Astrocyte (in vitro differentiated cells and primary cell): Measurements from ENCODE around the gene CLASRP. TPM values are rescaled to one million over a fixed set of nuclear protein-coding genes. Genes with fewer than 3 reads are reported as not detected.

Experiments used
- DNase-seq: peaks from one replicate; pipeline ENCODE4 v3.0.0-alpha.2; 2010; ENCODE audit warnings: low read depth
- FAIRE-seq: peaks from 2 replicates; lab custom pipeline; 2011; peaks lifted over from hg19 to GRCh38; lab: Jason Lieb, UNC
- H2AFZ ChIP-seq: 2 replicates; pipeline ENCODE4 v1.6.0; 2012; ENCODE audit warnings: low read depth, low read length, inconsistent platforms
- H3K27ac ChIP-seq: 2 replicates; pipeline ENCODE4 v1.5.1; 2011; ENCODE audit warnings: low read depth, low read length, inconsistent platforms
- H3K27me3 ChIP-seq: 2 replicates; pipeline ENCODE4 v1.6.0; 2011; ENCODE audit warnings: low read length, inconsistent platforms; ENCODE audit not compliant: insufficient read depth
- H3K36me3 ChIP-seq: 2 replicates; pipeline ENCODE4 v1.5.1; 2011; ENCODE audit warnings: low read length, inconsistent platforms; ENCODE audit not compliant: insufficient read depth
- H3K4me1 ChIP-seq: 2 replicates; pipeline ENCODE4 v1.5.1; 2011; ENCODE audit warnings: low read length, inconsistent platforms; ENCODE audit not compliant: insufficient read depth
- H3K4me2 ChIP-seq: 2 replicates; pipeline ENCODE4 v1.6.0; 2012; ENCODE audit warnings: low read length, inconsistent platforms
- H3K4me3 ChIP-seq: 2 replicates; pipeline ENCODE4 v1.5.1; 2011; ENCODE audit warnings: low read depth, mild to moderate bottlenecking, low read length, inconsistent platforms; ENCODE audit not compliant: insufficient read depth
- H3K79me2 ChIP-seq: 2 replicates; pipeline ENCODE4 v1.6.0; 2012; ENCODE audit warnings: mild to moderate bottlenecking, low read length, inconsistent platforms; ENCODE audit not compliant: insufficient read depth
- H3K9ac ChIP-seq: 2 replicates; pipeline ENCODE4 v1.6.0; 2012; ENCODE audit warnings: mild to moderate bottlenecking, low read length, inconsistent platforms
- H3K9me3 ChIP-seq: 2 replicates; pipeline ENCODE4 v1.5.1; 2012; ENCODE audit warnings: low read depth, mild to moderate bottlenecking, low read length, inconsistent platforms; ENCODE audit not compliant: insufficient read depth
- H4K20me1 ChIP-seq: 2 replicates; pipeline ENCODE4 v1.6.0; 2012; ENCODE audit warnings: low read length, inconsistent platforms; ENCODE audit not compliant: insufficient read depth
- H3K27ac Mint-ChIP-seq: one replicate; pipeline ENCODE4 v1.8.0; 2021; ENCODE audit warnings: mild to moderate bottlenecking, mixed read lengths; ENCODE audit not compliant: unreplicated experiment
- H3K27me3 Mint-ChIP-seq: one replicate; pipeline ENCODE4 v1.8.0; 2021; ENCODE audit warnings: low read depth, mixed read lengths; ENCODE audit not compliant: unreplicated experiment
- H3K36me3 Mint-ChIP-seq: one replicate; pipeline ENCODE4 v1.8.0; 2021; ENCODE audit warnings: low read depth, mixed read lengths; ENCODE audit not compliant: unreplicated experiment
- H3K4me1 Mint-ChIP-seq: one replicate; pipeline ENCODE4 v1.8.0; 2021; ENCODE audit warnings: low read depth, mixed read lengths; ENCODE audit not compliant: unreplicated experiment
- H3K4me3 Mint-ChIP-seq: one replicate; pipeline ENCODE4 v1.8.0; 2021; ENCODE audit warnings: mild to moderate bottlenecking, moderate library complexity, mixed read lengths; ENCODE audit not compliant: unreplicated experiment
- H3K9me3 Mint-ChIP-seq: one replicate; pipeline ENCODE4 v1.8.0; 2021; ENCODE audit warnings: mild to moderate bottlenecking, mixed read lengths; ENCODE audit not compliant: unreplicated experiment
- EZH2 ChIP-seq: IDR thresholded peaks from 2 replicates; pipeline ENCODE4 v1.6.1; 2012; ENCODE audit warnings: mild to moderate bottlenecking, low read length, inconsistent platforms; ENCODE audit not compliant: insufficient read depth
- total RNA-seq: library from RNA; stranded (reverse); gene quantifications from 2 replicates; pipeline ENCODE4 v1.2.1, GENCODE V29; 2021
- TF ChIP-seq, protein P1 (sequence below): IDR thresholded peaks from 2 replicates; pipeline ENCODE4 v1.5.1; 2011; ENCODE audit warnings: low read depth, mild to moderate bottlenecking, inconsistent platforms, low read length, moderate library complexity; ENCODE audit not compliant: insufficient read depth

The CLASRP gene
- total RNA-seq, 1 donor from 2014 or later: 45.5 TPM

GRCh38 chr19:45051929-45052579 lies 13.2 kb downstream of the CLASRP start:
- Mint-ChIP-seq H3K36me3 (peaks cover 21% of the 10 kb centered on the region), H3K4me1 (peaks cover 12% of the 10 kb centered on the region), H3K9me3 (no peaks in the 10 kb centered on the region), H3K27me3 (no peaks in the 10 kb centered on the region), H3K4me3 (no peak overlapping the region), H3K27ac (no peak overlapping the region)
- Histone ChIP-seq H3K27ac (no peak overlapping the region), H4K20me1 (peaks cover 89% of the 10 kb centered on the region), H2AFZ (no peak overlapping the region), H3K4me3 (no peak overlapping the region), H3K36me3 (peaks cover 14% of the 10 kb centered on the region), H3K4me2 (no peak overlapping the region), H3K4me1 (no peaks in the 10 kb centered on the region), H3K9ac (no peak overlapping the region), H3K79me2 (peaks cover 64% of the 10 kb centered on the region), H3K27me3 (no peaks in the 10 kb centered on the region), H3K9me3 (no peaks in the 10 kb centered on the region)
- FAIRE-seq (no peak), DNase-seq (no peak)
- TF ChIP-seq EZH2: no peak
- TF ChIP-seq, protein P1, sequence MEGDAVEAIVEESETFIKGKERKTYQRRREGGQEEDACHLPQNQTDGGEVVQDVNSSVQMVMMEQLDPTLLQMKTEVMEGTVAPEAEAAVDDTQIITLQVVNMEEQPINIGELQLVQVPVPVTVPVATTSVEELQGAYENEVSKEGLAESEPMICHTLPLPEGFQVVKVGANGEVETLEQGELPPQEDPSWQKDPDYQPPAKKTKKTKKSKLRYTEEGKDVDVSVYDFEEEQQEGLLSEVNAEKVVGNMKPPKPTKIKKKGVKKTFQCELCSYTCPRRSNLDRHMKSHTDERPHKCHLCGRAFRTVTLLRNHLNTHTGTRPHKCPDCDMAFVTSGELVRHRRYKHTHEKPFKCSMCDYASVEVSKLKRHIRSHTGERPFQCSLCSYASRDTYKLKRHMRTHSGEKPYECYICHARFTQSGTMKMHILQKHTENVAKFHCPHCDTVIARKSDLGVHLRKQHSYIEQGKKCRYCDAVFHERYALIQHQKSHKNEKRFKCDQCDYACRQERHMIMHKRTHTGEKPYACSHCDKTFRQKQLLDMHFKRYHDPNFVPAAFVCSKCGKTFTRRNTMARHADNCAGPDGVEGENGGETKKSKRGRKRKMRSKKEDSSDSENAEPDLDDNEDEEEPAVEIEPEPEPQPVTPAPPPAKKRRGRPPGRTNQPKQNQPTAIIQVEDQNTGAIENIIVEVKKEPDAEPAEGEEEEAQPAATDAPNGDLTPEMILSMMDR: no peak

DNA sequence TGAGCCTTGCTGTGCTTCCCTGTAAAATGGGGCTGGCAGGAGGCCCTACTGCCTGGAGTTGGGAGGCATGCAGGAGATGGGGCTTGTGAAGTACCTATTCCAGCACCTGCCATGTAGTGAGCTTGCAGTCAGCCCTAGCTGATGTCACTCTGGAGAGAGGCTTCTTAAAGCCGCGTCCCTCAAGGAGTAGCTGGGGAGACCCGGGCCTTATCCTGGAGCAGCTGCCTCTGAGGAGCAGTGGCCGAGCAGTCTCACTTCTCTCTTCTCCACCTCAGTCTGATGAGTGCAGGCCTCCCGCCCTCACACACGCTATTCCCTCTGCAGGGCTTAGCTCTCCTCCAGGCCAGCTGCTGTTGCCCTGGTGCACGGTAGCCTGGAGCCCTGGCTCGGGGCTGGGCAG lies 18.0 kb downstream of the CLASRP start:
- H3K9me3 ChIP-seq: no peaks in the 10 kb centered on the region
- H2AFZ ChIP-seq: no peak overlapping the region
- H3K4me3 Mint-ChIP-seq: no peak overlapping the region
- peaks cover 31% of the 10 kb centered on the region for H3K36me3 ChIP-seq
- peaks cover 19% of the 10 kb centered on the region for H3K79me2 ChIP-seq
- no peak overlapping the region for H3K27ac ChIP-seq
- no peak for TF ChIP-seq EZH2
- TF ChIP-seq, protein P1: no peak
- FAIRE-seq (no peak), DNase-seq (no peak)
- H3K27me3 ChIP-seq: no peaks in the 10 kb centered on the region
- H3K4me1 ChIP-seq: peaks cover 4% of the 10 kb centered on the region
- H3K36me3 Mint-ChIP-seq: peaks cover 22% of the 10 kb centered on the region
- no peaks in the 10 kb centered on the region for H3K9me3 Mint-ChIP-seq
- no peak overlapping the region for H3K9ac ChIP-seq
- H3K27ac Mint-ChIP-seq: no peak overlapping the region
- H3K4me3 ChIP-seq: no peak overlapping the region
- peaks cover 81% of the 10 kb centered on the region for H4K20me1 ChIP-seq
- no peaks in the 10 kb centered on the region for H3K27me3 Mint-ChIP-seq
- H3K4me2 ChIP-seq: no peak overlapping the region
- peaks cover 2% of the 10 kb centered on the region for H3K4me1 Mint-ChIP-seq

GRCh38 chr19:45057444-45057843 lies 18.6 kb downstream of the CLASRP start:
- Mint-ChIP-seq H3K4me3 (peak overlapping the region; percentile 29), H3K36me3 (peaks cover 20% of the 10 kb centered on the region)
- peaks cover 31% of the 10 kb centered on the region for H3K36me3 ChIP-seq

More at GRCh38 chr19:45057444-45057843, 18.6 kb downstream of the CLASRP start:
- no peaks in the 10 kb centered on the region for H3K27me3 Mint-ChIP-seq
- no peaks in the 10 kb centered on the region for H3K4me1 Mint-ChIP-seq
- Histone ChIP-seq H3K4me1 (peaks cover 4% of the 10 kb centered on the region), H3K79me2 (peaks cover 13% of the 10 kb centered on the region), H3K9ac (no peak overlapping the region), H3K27me3 (no peaks in the 10 kb centered on the region), H3K4me2 (no peak overlapping the region), H3K9me3 (no peaks in the 10 kb centered on the region), H2AFZ (no peak overlapping the region), H3K27ac (no peak overlapping the region), H3K4me3 (no peak overlapping the region), H4K20me1 (peaks cover 76% of the 10 kb centered on the region)
- H3K27ac Mint-ChIP-seq: no peak overlapping the region
- no peaks in the 10 kb centered on the region for H3K9me3 Mint-ChIP-seq
- TF ChIP-seq, protein P1: no peak
- TF ChIP-seq EZH2: no peak
- DNase-seq (no peak), FAIRE-seq (no peak)
